CD4-positive, alpha-beta T cell (primary cell): ENCODE data around the gene B4GAT1. TPM values are rescaled to one million over a fixed set of nuclear protein-coding genes. Genes with fewer than 3 reads are reported as not detected.

ENCODE experiments used
- ATAC-seq: fragments of 200-7000 bp; cut with Tn5 transposase; one replicate; pipeline ENCODE4 v1.10.0; 2022; ENCODE audit warnings: mild to moderate bottlenecking; ENCODE audit not compliant: poor library complexity
- CTCF ChIA-PET: fragments of 350-600 bp; sonication (Branson Sonifier 250); formaldehyde crosslinking; loops from one replicate; lab custom pipeline; 2021; ENCODE audit warnings: antibody characterized with exemption, inconsistent platforms; lab: Charles Lee
- POLR2A ChIA-PET: fragments of 350-600 bp; sonication (Branson Sonifier 250); formaldehyde crosslinking; loops from one replicate; lab custom pipeline; 2021; ENCODE audit warnings: antibody characterized with exemption, inconsistent platforms; lab: Charles Lee
- DNase-seq, 14 experiments: peaks; one replicate each; pipeline ENCODE4 v3.0.0-alpha.2; 2013 to 2020; ENCODE audit warnings: mixed read lengths in 2 of 14
- H3K27ac ChIP-seq, 2 donors: one replicate each; pipeline versions ENCODE4 v1.5.1 to v1.7.0; 2013; ENCODE audit warnings: low read length in 2 of 2, low read depth in 1 of 2, mild to moderate bottlenecking in 1 of 2
- H3K27me3 ChIP-seq, 2 experiments: 1 replicate in 1 of 2; 2 replicates in 1 of 2; pipeline versions ENCODE4 v1.6.1 to v1.7.0; 2013; ENCODE audit warnings: low read length in 2 of 2, control low read depth in 1 of 2, mild to moderate bottlenecking in 1 of 2, moderate library complexity in 1 of 2; ENCODE audit not compliant: insufficient read depth in 2 of 2, control insufficient read depth in 1 of 2
- H3K36me3 ChIP-seq: one replicate; pipeline ENCODE4 v1.6.1; 2013; ENCODE audit warnings: low read length, control low read depth; ENCODE audit not compliant: insufficient read depth
- H3K4me1 ChIP-seq: one replicate; pipeline ENCODE4 v1.6.1; 2013; ENCODE audit warnings: low read length, control low read depth; ENCODE audit not compliant: insufficient read depth
- H3K4me3 ChIP-seq: one replicate; pipeline ENCODE4 v1.5.1; 2013; ENCODE audit warnings: mild to moderate bottlenecking, low read length, moderate library complexity
- H3K9me3 ChIP-seq, 2 experiments: 1 replicate in 1 of 2; 2 replicates in 1 of 2; pipeline versions ENCODE4 v1.6.1 to v1.7.0; 2013; ENCODE audit warnings: low read length in 2 of 2, mild to moderate bottlenecking in 2 of 2, control low read depth in 1 of 2, moderate library complexity in 1 of 2; ENCODE audit not compliant: control insufficient read depth in 1 of 2, insufficient read depth in 1 of 2
- H3K27ac Mint-ChIP-seq: one replicate; pipeline ENCODE4 v1.8.0; 2020; ENCODE audit warnings: mixed read lengths
- H3K27me3 Mint-ChIP-seq: one replicate; pipeline ENCODE4 v1.8.0; 2021; ENCODE audit warnings: mixed read lengths
- H3K36me3 Mint-ChIP-seq: one replicate; pipeline ENCODE4 v1.8.0; 2021; ENCODE audit warnings: low read depth, mixed read lengths
- H3K4me1 Mint-ChIP-seq: one replicate; pipeline ENCODE4 v1.8.0; 2021; ENCODE audit warnings: low read depth, mixed read lengths
- H3K4me3 Mint-ChIP-seq: one replicate; pipeline ENCODE4 v1.8.0; 2020; ENCODE audit warnings: mild to moderate bottlenecking, mixed read lengths
- H3K9me3 Mint-ChIP-seq: one replicate; pipeline ENCODE4 v1.8.0; 2020; ENCODE audit warnings: mixed read lengths
- intact Hi-C, 2 experiments: fragments of 100-400 bp; cut with DNase I in 1 of 2; cut with micrococcal nuclease in 1 of 2; formaldehyde crosslinking; loops; one replicate each; pipeline versions ENCODE4 v1.15.1 to v1.9.0; 2023 to 2025; cut with DNase I, micrococcal nuclease
- total RNA-seq, 174 experiments: library from RNA in 2 of 174; stranded (reverse) in 2 of 174; gene quantifications; one replicate each; pipeline ENCODE4 v1.2.3 and lab custom pipeline; 2021 to 2026
- TF ChIP-seq, protein P1 (sequence below): fragments of 200-600 bp; IDR thresholded peaks from one replicate; pipeline ENCODE4 v1.8.0; 2022; ENCODE audit warnings: antibody characterized with exemption, mild to moderate bottlenecking

The B4GAT1 gene
- total RNA-seq, 2 experiments from 2014 or later, result 1.9 to 2.0 TPM

DNA sequence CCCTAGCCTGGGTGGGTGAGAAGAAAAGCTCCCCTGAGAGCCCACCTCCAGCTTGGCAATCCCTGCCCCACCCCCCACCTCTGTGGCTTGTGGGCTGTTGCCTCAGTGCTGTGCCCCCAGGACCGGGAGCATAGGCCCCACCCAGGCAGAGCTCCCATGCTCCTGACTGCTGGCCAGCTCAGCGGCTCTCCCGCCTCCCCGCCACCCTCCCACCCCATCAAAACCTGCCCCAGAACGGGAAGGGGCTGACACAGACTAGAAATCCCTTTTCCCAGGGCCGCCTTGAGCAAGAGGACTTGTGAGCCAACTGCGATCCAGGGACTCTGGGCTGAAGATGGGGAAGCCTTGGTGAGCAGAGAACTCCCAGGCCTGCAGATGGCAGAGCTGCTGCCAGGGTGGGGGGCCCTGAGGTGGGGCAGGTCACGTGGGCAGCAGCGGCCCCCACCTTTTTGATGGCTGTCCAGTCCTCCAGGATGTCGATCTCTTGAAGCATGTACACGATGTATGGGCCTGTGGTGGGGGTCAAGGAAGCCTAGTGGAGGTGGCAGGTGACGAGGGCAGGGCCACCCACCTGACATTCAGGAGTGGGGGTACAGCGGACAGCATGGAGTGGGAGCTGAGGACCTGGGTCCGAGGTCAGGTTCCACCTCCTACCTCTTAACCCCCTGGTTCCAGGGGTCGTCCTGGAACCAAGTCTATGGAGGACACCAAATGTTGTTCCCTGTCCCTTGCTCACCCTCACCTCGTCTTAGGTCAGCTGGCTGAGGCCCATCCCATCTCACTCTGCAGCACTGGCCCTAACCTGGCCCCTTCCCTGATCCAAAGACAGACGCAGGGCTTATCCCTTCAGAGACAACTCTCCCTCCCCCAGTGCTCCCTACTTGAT, 8.9 kb downstream of the B4GAT1 start:
- Mint-ChIP-seq H3K4me3 (no peak overlapping the region), H3K27ac (no peak overlapping the region)
- peak in 1 of 14 experiments; percentile 26 for DNase-seq

DNA sequence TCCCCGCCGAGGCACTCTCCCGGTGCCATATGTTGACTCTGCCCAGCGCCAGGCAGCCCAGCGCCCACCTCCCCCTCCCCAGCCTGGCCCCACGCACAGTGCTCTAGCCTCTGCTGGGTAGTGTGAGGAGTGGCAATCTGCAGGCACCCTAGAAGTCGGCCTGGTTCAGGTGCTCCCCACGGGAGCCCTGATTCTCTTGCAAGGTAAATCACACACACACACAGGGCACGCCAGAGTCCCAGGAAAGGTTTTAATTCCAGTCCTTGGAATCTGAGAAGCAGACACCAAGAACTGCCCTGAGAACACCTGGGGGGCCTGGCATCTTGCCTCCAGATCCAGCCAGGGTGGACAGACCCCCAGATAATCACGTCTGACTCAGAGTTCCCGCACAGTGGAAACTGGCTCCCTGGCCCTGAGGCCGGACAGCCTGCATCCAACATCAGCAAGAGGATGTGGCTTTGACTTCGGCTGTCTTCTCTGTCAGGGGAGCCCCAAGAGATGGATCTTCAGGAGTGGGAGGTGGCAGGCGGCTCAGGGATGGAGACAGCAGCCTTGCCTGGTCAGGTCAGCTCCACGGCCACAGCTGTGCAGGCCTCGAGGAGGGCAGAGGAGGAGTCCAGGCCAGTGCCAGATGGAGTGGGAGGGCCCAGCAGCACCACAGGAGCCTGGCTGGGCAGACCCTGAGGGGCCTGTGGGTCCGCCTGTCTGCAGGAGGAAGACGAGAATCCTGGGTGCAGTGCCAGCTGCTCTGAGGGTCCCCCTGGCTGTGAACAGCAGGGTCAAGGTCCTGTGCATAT, 10.1 kb downstream of the B4GAT1 start:
- CTCF ChIA-PET, result interaction anchor here (1.3 kb wide), 1 partner anchor 52 kb away, joined by 4 read pairs; no protein-coding TSS in a partner anchor
- no peaks in the 10 kb centered on the region for H3K9me3 ChIP-seq
- peaks cover 19% of the 10 kb centered on the region for H3K4me1 Mint-ChIP-seq

More for the DNA sequence above, 8.9 kb downstream of the B4GAT1 start:
- TF ChIP-seq, protein P1, sequence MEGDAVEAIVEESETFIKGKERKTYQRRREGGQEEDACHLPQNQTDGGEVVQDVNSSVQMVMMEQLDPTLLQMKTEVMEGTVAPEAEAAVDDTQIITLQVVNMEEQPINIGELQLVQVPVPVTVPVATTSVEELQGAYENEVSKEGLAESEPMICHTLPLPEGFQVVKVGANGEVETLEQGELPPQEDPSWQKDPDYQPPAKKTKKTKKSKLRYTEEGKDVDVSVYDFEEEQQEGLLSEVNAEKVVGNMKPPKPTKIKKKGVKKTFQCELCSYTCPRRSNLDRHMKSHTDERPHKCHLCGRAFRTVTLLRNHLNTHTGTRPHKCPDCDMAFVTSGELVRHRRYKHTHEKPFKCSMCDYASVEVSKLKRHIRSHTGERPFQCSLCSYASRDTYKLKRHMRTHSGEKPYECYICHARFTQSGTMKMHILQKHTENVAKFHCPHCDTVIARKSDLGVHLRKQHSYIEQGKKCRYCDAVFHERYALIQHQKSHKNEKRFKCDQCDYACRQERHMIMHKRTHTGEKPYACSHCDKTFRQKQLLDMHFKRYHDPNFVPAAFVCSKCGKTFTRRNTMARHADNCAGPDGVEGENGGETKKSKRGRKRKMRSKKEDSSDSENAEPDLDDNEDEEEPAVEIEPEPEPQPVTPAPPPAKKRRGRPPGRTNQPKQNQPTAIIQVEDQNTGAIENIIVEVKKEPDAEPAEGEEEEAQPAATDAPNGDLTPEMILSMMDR, result no peak
- Histone ChIP-seq H3K4me1 (peaks cover 32% of the 10 kb centered on the region), H3K27ac (no peak overlapping the region), H3K4me3 (no peak overlapping the region), H3K27me3 (no peaks in the 10 kb centered on the region), H3K36me3 (peaks cover 55% of the 10 kb centered on the region), H3K9me3 (no peaks in the 10 kb centered on the region)
- H3K27me3 Mint-ChIP-seq, result no peaks in the 10 kb centered on the region
- POLR2A ChIA-PET, result interaction anchor here (1.7 kb wide), 1 partner anchor 26 kb away, joined by 8 read pairs; no protein-coding TSS in a partner anchor
- no peaks in the 10 kb centered on the region for H3K9me3 Mint-ChIP-seq
- intact Hi-C loops, result no loop called here
- H3K36me3 Mint-ChIP-seq, result peaks cover 55% of the 10 kb centered on the region
- CTCF ChIA-PET, result interaction anchor here (1.3 kb wide), 1 partner anchor 51 kb away, joined by 4 read pairs; no protein-coding TSS in a partner anchor
- no peak for ATAC-seq
- peaks cover 29% of the 10 kb centered on the region for H3K4me1 Mint-ChIP-seq

More for the DNA sequence above, 10.1 kb downstream of the B4GAT1 start:
- DNase-seq (peak in 1 of 14 experiments; percentile 24), ATAC-seq (no peak)
- Histone ChIP-seq H3K27ac (no peak overlapping the region), H3K4me1 (peaks cover 28% of the 10 kb centered on the region), H3K27me3 (no peaks in the 10 kb centered on the region), H3K36me3 (peaks cover 50% of the 10 kb centered on the region), H3K4me3 (no peak overlapping the region)
- intact Hi-C loops, result no loop called here
- TF ChIP-seq, protein P1, result no peak
- POLR2A ChIA-PET, result interaction anchor here (1.1 to 3.0 kb wide), 4 partner anchors 8 to 292 kb away, joined by 3 to 16 read pairs (median 9); partner anchors contain the start of gene BRMS1
- Mint-ChIP-seq H3K27me3 (no peaks in the 10 kb centered on the region), H3K27ac (peak overlapping the region; percentile 49), H3K36me3 (peaks cover 44% of the 10 kb centered on the region), H3K4me3 (peak overlapping the region; percentile 89), H3K9me3 (no peaks in the 10 kb centered on the region)
